ENCODE results near the gene DGKD.

DGKD gene

GRCh38 chr2:233338812-233339368 lies 15.4 kb upstream of the DGKD start:
- DNase-seq (ENCODE audit: low read depth in 1 of 2, low spot score in 1 of 2), result no peak

- no peak for DNase-seq (ENCODE audit: low read depth in 1 of 2, low spot score in 1 of 2)
Measured at GRCh38 chr2:233339427-233339826, 14.9 kb upstream of the DGKD start.

- DNase-seq (ENCODE audit: low read depth in 1 of 2, low spot score in 1 of 2), result no peak
Measured at GRCh38 chr2:233341296-233341695, 13.0 kb upstream of the DGKD start.

GRCh38 chr2:233342301-233342700 lies 12.0 kb upstream of the DGKD start:
- no peak for DNase-seq (ENCODE audit: low read depth in 1 of 2, low spot score in 1 of 2)

- DNase-seq (ENCODE audit: low read depth in 1 of 2, low spot score in 1 of 2), result no peak
Measured at GRCh38 chr2:233343171-233343705, 11.1 kb upstream of the DGKD start.

- DNase-seq (ENCODE audit: low read depth in 1 of 2, low spot score in 1 of 2), result no peak
Measured at GRCh38 chr2:233346376-233346775, 7.9 kb upstream of the DGKD start.

- DNase-seq (ENCODE audit: low read depth in 1 of 2, low spot score in 1 of 2), result no peak
Measured at GRCh38 chr2:233346930-233347329, 7.4 kb upstream of the DGKD start.

GRCh38 chr2:233349005-233349998 lies 5.0 kb upstream of the DGKD start:
- no peak for DNase-seq (ENCODE audit: low read depth in 1 of 2, low spot score in 1 of 2)

GRCh38 chr2:233350708-233351107 lies 3.6 kb upstream of the DGKD start:
- peak in 1 of 2 donors; percentile 32 for DNase-seq (ENCODE audit: low read depth in 1 of 2, low spot score in 1 of 2)

GRCh38 chr2:233351423-233351822 lies 2.9 kb upstream of the DGKD start:
- DNase-seq (ENCODE audit: low read depth in 1 of 2, low spot score in 1 of 2), result no peak

GRCh38 chr2:233352141-233352842 lies 2.0 kb upstream of the DGKD start:
- no peak for DNase-seq (ENCODE audit: low read depth in 1 of 2, low spot score in 1 of 2)

- DNase-seq (ENCODE audit: low read depth in 1 of 2, low spot score in 1 of 2), result no peak
Measured at GRCh38 chr2:233353101-233353768, 1.1 kb upstream of the DGKD start.

GRCh38 chr2:233354500-233354924 lies 218 bp downstream of the DGKD start:
- DNase-seq (ENCODE audit: low read depth in 1 of 2, low spot score in 1 of 2), result no peak

GRCh38 chr2:233354971-233355574 lies 779 bp downstream of the DGKD start:
- DNase-seq (ENCODE audit: low read depth in 1 of 2, low spot score in 1 of 2), result no peak

GRCh38 chr2:233355916-233356315 lies 1.6 kb downstream of the DGKD start:
- no peak for DNase-seq (ENCODE audit: low read depth in 1 of 2, low spot score in 1 of 2)

GRCh38 chr2:233356546-233357308 lies 2.4 kb downstream of the DGKD start:
- DNase-seq (ENCODE audit: low read depth in 1 of 2, low spot score in 1 of 2), result no peak

GRCh38 chr2:233358335-233358734 lies 4.0 kb downstream of the DGKD start:
- DNase-seq (ENCODE audit: low read depth in 1 of 2, low spot score in 1 of 2), result no peak

GRCh38 chr2:233358947-233359346 lies 4.7 kb downstream of the DGKD start:
- DNase-seq (ENCODE audit: low read depth in 1 of 2, low spot score in 1 of 2), result no peak

GRCh38 chr2:233359823-233360222 lies 5.5 kb downstream of the DGKD start:
- DNase-seq (ENCODE audit: low read depth in 1 of 2, low spot score in 1 of 2), result no peak

GRCh38 chr2:233360771-233361176 lies 6.5 kb downstream of the DGKD start:
- DNase-seq (ENCODE audit: low read depth in 1 of 2, low spot score in 1 of 2), result no peak

Measured in activated CD4-positive, alpha-beta T cell treated with anti-CD3 and anti-CD28 coated beads, Interleukin-2, amount 50 U/mL, for 24 hours (primary cell).